Kidney (tissue), 14 donors: Measurements from ENCODE around the gene FLT1. TPM values are rescaled to one million over a fixed set of nuclear protein-coding genes. Genes with fewer than 3 reads are reported as not detected.

Source experiments
- DNase-seq, 5 donors: peaks; one replicate each; pipeline ENCODE4 v3.0.0-alpha.2; 2013 to 2020
- FAIRE-seq: peaks from 2 replicates; lab custom pipeline; 2012; peaks lifted over from hg19 to GRCh38; lab: Jason Lieb, UNC
- H3K27ac ChIP-seq, 2 donors: one replicate each; pipeline ENCODE4 v1.7.0; 2013; ENCODE audit warnings: low read depth in 2 of 2, low read length in 2 of 2, inconsistent platforms in 1 of 2
- H3K27me3 ChIP-seq: one replicate; pipeline ENCODE4 v1.7.1; 2013; ENCODE audit warnings: low read length, inconsistent platforms; ENCODE audit not compliant: control insufficient read depth, insufficient read depth
- H3K36me3 ChIP-seq, 3 donors: one replicate each; pipeline versions ENCODE4 v1.7.0 to v1.7.1; 2013; ENCODE audit warnings: low read length in 3 of 3, control low read depth in 1 of 3, inconsistent platforms in 1 of 3; ENCODE audit not compliant: insufficient read depth in 3 of 3, control insufficient read depth in 2 of 3
- H3K4me1 ChIP-seq, 3 donors: one replicate each; pipeline versions ENCODE4 v1.7.0 to v1.7.1; 2013; ENCODE audit warnings: low read length in 3 of 3, inconsistent platforms in 1 of 3, low read depth in 1 of 3; ENCODE audit not compliant: control insufficient read depth in 2 of 3, insufficient read depth in 2 of 3
- H3K4me3 ChIP-seq, 3 donors: one replicate each; pipeline versions ENCODE4 v1.7.0 to v1.8.1; 2013; ENCODE audit warnings: low read length in 3 of 3, control low read depth in 1 of 3, inconsistent platforms in 1 of 3
- H3K9ac ChIP-seq, 3 donors: one replicate each; pipeline versions ENCODE4 v1.7.0 to v1.7.1; 2013; ENCODE audit warnings: low read length in 3 of 3, control low read depth in 1 of 3, inconsistent platforms in 1 of 3
- H3K9me3 ChIP-seq, 3 donors: one replicate each; pipeline versions ENCODE4 v1.7.0 to v1.7.1; 2013; ENCODE audit warnings: low read length in 3 of 3, control low read depth in 1 of 3, inconsistent platforms in 1 of 3; ENCODE audit not compliant: control insufficient read depth in 2 of 3, insufficient read depth in 1 of 3
- intact Hi-C: fragments of 100-400 bp; cut with DNase I; formaldehyde crosslinking; loops from one replicate; pipeline ENCODE4 v1.11.1; 2022
- polyA plus RNA-seq: library from polyadenylated mRNA; stranded (reverse); fragments of 350-450 nt; fragmentation: Illumina TruSeq; extraction: RNeasy Lipid Tissue Mini Kit (QIAGEN cat#74804); gene quantifications from one replicate; pipeline ENCODE4 v1.2.3, GENCODE V29; 2014; ENCODE audit warnings: low read depth, low replicate concordance; ENCODE audit not compliant: insufficient read depth
- total RNA-seq: library from RNA; stranded (reverse); fragmentation: NEBNext Ultra II Directional; extraction: Animal tissue kit (Norgen Biotek cat#: 25700); gene quantifications from one replicate; pipeline ENCODE4 v1.2.1, GENCODE V29; 2021
- TF ChIP-seq, protein P1 (sequence below): IDR thresholded peaks from 3 replicates; pipeline ENCODE4 v1.5.1; 2012; ENCODE audit warnings: mild to moderate bottlenecking, moderate library complexity, borderline replicate concordance; ENCODE audit not compliant: insufficient read depth; ENCODE audit errors: extremely low read depth
- donor health status: control.
- donor health status: control.
- donor health status: control.
- donor health status: control.
- donor health status: control.
- donor health status: DM: yes; HTN: yes; CAD: no.
- donor health status: Normal renal cell carcinoma (clear cell type).

Gene FLT1
- total and polyA plus RNA-seq, 2 donors from 2014 or later, result 17.2 to 45.7 TPM

DNA sequence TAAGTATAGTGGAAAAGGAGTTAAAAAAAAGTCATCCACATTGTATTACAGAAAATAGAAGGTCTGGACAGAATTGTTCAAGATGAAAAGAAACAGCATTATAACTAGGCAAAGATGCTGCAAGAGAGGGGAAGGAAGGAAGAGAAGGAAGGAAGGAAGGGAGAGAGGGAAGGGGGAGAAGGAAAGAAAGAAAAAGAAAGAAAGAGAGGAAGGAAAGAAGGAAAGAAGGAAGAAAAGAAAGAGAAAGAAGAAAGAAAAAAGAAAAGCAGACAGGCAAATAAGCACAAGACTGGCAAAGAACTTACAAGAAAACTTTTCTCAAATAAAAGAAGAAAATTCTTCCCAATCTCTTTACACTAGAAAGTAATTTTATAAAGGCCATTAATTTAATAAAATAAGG lies 15.1 kb upstream of the FLT1 start:
- Histone ChIP-seq H3K4me3 (no peak overlapping the region), H3K27ac (no peak overlapping the region), H3K9ac (no peak overlapping the region), H3K9me3 (no peaks in the 10 kb centered on the region), H3K27me3 (no peaks in the 10 kb centered on the region), H3K4me1 (no peaks in the 10 kb centered on the region), H3K36me3 (no peaks in the 10 kb centered on the region)
- intact Hi-C loops, result no loop called here
- DNase-seq (no peak), FAIRE-seq (no peak)
- TF ChIP-seq, protein P1, sequence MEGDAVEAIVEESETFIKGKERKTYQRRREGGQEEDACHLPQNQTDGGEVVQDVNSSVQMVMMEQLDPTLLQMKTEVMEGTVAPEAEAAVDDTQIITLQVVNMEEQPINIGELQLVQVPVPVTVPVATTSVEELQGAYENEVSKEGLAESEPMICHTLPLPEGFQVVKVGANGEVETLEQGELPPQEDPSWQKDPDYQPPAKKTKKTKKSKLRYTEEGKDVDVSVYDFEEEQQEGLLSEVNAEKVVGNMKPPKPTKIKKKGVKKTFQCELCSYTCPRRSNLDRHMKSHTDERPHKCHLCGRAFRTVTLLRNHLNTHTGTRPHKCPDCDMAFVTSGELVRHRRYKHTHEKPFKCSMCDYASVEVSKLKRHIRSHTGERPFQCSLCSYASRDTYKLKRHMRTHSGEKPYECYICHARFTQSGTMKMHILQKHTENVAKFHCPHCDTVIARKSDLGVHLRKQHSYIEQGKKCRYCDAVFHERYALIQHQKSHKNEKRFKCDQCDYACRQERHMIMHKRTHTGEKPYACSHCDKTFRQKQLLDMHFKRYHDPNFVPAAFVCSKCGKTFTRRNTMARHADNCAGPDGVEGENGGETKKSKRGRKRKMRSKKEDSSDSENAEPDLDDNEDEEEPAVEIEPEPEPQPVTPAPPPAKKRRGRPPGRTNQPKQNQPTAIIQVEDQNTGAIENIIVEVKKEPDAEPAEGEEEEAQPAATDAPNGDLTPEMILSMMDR, result no peak

- intact Hi-C loops, result no loop called here
- Histone ChIP-seq H3K9me3 (no peaks in the 10 kb centered on the region), H3K4me3 (no peak overlapping the region), H3K9ac (no peak overlapping the region), H3K27me3 (no peaks in the 10 kb centered on the region), H3K27ac (no peak overlapping the region), H3K36me3 (no peaks in the 10 kb centered on the region), H3K4me1 (no peaks in the 10 kb centered on the region)
- no peak for DNase-seq
- no peak for FAIRE-seq
- TF ChIP-seq, protein P1, result no peak
Observed at GRCh38 chr13:28505543-28506135, 10.7 kb upstream of the FLT1 start.

GRCh38 chr13:28503182-28503967 lies 8.4 kb upstream of the FLT1 start:
- Histone ChIP-seq H3K4me1 (no peaks in the 10 kb centered on the region), H3K9ac (no peak overlapping the region), H3K9me3 (no peaks in the 10 kb centered on the region), H3K27ac (no peak overlapping the region), H3K27me3 (no peaks in the 10 kb centered on the region), H3K4me3 (no peak overlapping the region), H3K36me3 (no peaks in the 10 kb centered on the region)
- DNase-seq (no peak), FAIRE-seq (no peak)
- TF ChIP-seq, protein P1, result no peak
- intact Hi-C loops, result no loop called here
